GM18867 (cell line): ENCODE measurements around the gene FAM171A2.
A peak's percentile ranks its signal among the peaks of the same experiment; 100 is the strongest.

Source experiments
- ATAC-seq: cut with Tn5 transposase; IDR thresholded peaks from one replicate; pipeline ENCODE4 v1.9.1; 2021; ENCODE audit warnings: mild to moderate bottlenecking, moderate library complexity; ENCODE audit not compliant: unreplicated experiment

Gene FAM171A2

DNA sequence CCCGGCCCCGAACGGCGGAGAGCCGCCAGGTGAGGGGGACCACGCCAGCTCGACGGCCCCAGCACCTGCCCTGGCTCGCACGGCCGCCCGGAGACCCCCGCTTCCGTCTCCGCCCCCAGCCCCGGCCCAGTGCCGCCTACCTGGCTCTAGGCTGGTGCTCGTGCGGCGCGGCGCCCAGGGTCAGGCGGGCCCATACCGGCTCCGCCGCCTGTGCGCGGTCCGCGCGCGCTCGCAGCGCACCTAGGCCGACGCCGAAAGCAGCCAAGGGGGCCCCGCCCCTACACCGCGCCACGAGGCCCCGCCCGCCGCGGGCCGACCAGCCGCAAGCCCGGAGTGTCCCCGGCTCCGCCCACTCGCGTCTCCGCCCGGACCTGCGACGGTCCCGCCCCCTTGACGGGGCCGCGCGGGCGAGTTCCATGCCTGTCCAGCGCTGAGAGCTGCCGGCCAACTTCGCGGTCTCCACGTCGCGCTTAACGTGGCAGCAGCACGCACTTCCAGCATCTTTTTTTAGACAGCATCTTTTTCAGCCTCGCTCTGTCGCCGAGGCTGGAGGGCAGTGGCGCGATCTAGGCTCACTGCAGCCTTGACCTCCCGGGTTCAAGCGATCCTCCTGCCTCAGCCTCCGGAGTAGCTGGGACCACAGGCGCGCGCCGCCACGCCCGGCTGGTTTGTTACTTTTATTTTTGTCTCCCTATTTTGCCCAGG lies 38.9 kb downstream of the FAM171A2 start, which contains the start of gene SLC25A39:
TSS of gene SLC25A39 (minus strand) at position 253 of the 705 bp plus-strand sequence. CDS start 1,261 bp downstream, outside the sequence.
- peak; percentile 71 for ATAC-seq

DNA sequence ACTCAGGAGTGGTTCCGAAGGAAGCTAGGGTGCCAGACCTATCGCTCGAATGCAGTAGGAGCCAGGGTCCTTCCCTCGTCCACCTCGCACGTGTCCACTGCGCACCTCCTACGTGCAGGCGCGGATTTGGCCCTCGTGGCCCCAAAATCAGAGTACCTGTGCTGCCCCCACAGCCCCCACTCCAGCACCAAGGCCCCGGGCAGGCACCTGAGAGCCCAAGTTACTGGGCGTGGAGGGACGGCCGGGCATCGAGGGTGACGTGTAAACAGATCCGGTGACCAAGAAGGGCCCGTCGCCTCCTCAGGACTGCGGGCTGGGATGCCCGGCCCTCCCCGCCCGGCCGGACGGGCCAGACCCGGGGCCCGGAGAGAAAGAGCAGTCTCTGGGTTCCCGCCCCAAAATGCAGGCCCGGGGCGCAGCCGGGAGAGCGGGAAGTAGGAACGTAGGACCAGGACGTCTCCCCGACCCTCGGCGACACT lies 39.5 kb downstream of the FAM171A2 start:
- ATAC-seq: no peak

DNA sequence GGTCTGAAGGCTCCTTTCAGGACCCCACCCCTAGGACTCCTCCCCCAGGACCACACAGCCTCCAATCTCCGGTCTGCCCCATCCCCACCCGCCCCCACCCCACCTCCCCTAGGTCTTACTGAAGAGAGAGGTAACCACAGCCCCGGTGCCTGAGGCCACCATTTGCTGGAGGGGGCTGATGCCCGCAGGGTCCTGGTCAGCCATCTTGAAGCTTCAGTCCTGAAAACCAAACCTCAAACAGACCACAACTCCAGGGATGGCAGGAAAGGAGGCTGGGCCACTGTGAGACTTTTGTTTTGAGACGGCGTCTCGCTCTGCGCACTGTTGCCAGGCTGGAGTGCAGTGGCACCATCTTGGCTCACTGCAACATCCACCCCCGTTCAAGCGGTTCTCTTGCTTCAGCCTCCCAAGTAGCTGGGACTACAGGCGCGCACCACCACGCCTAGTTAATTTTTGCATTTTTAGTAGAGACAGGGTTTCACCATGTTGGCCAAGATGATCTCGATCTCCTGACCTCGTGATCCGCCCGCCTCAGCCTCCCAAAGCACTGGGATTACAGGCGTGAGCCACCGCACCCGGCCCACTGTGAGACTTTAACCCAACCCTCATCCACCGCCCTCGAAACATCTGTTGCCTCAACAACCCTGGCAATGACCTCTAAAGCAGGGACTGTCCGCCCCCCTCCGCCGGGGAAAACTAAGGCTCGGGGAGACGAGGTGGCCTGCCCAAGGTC lies 40.1 kb downstream of the FAM171A2 start:
- ATAC-seq: no peak

DNA sequence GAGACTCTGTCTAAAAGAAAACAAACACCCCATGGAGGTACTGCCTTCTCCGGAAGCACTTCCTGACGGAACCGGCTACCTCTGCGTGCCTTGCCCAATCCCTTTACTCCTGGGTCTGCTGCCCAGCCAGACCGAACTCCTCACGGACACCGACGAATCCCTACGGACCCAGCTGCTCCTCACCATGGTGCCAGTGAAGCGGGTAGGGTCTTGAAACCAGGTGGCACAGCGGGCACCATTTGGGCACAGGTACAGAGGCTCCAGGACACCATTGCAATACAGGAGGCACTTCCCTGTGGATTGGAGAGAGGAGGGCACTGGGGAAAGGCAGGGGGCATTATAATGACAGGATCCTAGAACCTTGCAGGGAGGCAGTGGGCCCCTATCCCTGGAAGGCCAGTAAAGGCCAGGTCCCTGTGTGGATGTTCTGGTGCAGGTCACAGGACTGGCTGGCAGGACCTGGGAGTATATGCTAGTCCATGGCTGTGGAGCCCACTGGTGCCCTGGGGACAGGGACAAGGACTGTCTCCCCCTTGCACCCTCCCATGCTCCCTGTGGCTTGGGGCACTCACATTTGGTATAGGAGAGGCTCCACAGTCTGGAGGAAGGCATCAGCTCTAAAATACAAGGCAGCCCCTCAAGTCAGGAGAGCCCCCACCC lies 41.3 kb downstream of the FAM171A2 start:
- no peak for ATAC-seq

DNA sequence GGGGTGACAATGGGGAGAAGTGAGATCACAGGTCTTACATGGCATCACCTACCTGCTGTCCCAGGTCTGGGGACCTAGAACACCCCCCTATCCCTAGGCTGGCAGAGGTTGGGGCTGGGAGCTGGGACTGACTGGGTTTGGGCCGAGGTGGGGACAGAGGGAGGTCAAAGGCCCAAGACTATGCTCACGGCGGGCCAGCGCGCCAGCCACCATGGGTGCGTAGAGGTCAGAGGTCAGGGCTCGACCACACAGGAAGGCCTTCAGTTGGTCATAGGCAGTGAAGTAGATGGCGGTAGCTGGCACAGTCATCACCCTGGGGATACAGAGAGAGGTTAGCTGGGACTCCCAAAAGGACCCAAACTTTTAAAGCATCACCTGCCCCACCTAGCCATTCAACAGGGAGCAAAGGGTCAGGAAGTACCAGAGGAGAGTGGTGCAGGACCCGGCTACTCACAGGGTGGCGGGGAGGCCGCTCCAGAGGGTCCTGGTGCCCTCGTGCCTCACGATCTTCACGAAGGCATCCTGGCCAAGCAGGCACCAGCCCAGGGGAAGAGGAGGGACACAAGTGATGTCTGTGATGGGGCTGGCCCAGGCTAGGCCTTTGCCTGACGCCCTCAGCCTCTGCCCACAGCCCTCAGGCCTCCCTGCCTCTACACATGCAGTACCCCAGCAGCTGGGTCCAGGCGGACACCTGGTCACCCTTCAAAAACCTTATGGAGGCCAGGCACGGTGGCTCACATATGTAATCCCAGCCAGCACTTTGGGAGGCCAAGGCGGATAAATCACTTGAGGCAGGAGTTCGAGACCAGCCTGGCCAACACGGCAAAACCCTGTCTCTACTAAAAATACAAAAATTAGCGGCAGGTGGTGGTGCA lies 42.2 kb downstream of the FAM171A2 start:
- no peak for ATAC-seq

DNA sequence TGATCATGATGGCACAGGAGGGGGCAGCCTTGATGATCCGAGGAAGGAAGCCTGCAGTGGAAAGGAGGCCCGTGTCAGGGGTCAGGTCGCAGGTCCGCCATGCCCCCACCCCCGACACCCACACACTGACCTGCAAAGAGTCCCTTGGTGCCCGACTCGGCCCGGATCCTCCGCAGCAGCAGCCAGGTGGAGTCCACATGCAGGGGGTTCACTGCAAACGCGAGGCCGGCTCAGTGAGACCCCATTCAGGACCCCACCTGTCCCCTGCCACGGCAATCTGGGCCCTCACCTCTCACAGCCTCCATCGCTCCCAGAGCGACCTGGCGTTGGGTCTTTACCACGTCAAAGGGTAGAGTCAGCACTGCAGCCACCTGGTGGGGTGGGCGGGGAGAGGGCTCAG lies 43.6 kb downstream of the FAM171A2 start:
- ATAC-seq: no peak

DNA sequence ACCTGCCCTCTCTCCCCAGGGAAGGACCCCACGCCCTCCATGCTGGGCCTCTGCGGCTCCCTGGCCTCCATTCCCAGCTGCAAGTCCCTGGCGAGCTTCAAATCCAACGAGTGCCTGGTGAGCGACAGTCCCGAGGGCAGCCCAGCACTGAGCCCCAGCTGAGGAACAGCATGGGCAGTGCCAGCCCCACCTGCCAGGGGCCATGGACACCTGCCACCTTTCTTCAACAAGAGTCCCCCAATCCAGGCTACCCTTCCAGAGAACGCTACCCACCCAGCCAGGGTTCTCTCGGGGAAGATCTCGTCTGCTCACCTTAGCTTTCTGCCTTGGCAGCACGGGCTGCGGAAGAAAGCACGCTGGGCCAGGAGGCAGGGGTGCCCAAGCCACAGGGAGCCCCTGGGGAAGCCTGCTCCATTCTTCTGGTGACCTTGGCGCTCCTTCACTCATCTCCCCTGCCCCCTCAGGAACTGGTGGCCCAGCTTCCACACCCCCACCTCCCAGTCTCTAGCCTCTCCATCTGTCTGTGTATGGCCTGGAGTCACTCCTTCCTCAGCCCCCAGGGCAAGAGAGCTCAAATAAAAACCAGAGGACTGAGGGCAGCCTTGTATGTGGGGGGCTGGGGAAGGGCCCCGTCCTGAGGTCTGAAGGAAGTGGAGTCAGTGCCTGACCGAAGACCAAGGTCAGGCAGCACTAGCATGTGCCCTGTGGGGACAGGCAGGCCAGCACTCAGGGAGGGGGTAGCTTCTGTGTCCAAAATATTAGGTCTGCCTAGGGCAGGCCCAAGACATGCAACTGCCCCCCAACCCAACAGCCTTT lies 45.4 kb downstream of the FAM171A2 start:
- no peak for ATAC-seq

DNA sequence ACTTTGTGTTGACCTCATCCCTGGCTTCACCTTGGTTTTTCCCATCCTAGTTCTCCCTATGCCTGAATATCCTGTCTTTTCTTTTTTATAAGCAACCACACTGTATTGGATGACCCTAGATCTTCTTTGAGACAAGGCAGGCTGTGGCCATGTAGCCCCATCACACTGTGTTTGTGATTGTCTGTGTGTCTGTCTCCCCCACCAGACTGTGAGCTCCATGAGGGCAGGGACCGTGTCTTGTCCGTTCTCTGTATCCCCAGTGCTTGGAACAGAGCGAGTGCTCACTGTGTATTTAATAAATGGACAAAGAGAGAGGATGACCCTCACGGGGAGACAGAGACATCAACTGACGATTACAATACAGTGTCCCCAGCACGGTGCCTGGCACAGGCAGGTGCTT lies 46.1 kb downstream of the FAM171A2 start:
- no peak for ATAC-seq

DNA sequence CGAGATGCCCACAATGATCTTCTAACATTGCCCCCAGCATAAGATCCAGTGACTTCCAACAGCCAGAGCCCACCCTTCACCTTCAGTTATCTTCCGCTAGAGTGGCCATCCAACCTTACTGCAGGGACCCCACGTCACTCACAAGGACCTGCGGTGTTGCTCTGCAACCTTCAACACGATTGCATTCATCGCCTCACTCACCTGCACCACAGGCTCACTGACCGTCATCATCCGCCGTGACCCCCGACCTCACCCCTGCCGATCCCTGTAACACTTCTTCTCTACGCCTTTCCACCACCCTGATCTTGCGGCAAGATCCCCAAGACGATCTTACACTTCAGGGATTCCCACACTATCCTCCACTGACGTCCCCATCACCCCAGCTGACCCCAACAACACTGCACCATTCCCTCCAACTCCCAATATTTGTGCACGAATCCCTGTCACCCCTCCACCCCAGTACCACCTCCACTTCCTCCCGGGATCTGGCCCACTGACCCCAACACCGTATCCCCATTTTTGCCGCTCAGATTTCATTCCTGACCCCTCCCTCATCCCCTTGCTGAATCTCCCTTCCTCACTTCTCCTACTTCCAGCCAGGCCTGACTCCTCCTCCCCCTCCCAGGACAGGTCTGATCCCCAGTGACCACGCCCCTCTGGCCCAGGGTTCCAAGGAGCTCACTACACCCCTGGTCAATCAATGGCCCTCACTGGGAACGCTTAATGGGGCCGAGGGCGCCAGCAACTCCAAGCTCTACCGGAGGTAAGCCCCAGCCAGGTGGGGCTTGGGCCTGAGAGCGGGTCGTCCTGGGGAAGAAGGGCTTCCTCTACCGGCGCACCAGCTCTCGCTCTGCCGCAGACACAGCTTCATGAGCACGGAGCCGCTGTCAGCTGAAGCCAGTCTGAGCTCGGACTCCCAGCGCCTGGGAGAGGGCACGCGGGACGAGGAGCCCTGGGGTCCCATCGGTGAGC lies 47.6 kb downstream of the FAM171A2 start:
- no peak for ATAC-seq

DNA sequence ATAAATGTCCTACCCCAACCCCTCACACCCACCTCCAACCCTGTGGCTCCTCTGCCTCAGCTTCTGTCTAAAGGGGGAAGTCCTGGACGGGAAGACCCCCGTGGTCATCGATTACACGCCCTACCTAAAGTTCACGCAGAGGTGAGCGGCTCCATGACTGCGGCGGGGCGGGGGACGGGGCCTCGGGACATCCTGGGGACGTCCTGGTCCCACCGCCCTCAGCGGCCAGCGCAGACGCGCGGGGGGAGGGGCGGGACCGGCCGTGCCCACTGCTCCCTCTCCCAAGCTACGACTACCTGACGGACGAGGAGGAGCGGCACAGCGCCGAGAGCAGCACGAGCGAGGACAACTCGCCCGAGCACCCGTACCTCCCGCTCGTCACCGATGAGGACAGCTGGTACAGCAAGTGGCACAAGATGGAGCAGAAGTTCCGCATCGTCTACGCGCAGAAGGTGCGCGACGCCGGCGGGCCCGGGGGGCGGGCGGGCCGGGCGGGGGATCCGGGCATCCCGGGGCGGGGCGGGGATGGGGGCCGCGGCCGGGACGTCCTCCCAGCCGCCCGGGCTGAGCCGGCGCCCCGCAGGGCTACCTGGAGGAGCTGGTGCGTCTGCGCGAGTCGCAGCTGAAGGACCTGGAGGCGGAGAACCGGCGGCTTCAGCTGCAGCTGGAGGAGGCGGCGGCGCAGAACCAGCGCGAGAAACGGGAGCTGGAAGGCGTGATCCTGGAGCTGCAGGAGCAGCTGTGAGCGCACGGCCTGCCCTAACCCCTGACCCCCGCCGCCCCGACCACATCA lies 48.6 kb downstream of the FAM171A2 start:
- ATAC-seq: no peak

DNA sequence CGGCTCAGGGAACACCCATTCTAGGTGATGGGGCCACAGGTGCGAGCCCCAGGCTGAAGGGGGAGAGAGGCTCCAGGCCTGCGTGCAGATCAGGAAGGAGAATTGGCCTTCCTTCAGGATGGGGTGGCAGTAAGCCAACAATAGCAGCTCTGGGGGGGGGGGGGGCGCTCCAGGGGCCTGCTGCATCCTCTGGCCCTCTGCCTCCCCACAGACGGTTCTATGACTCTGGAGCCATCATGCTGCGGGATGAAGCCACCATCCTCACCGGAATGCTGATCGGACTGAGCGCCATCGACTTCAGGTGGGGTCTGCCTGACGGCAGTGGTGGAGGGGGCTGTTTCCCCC lies 49.2 kb downstream of the FAM171A2 start:
- ATAC-seq: no peak

DNA sequence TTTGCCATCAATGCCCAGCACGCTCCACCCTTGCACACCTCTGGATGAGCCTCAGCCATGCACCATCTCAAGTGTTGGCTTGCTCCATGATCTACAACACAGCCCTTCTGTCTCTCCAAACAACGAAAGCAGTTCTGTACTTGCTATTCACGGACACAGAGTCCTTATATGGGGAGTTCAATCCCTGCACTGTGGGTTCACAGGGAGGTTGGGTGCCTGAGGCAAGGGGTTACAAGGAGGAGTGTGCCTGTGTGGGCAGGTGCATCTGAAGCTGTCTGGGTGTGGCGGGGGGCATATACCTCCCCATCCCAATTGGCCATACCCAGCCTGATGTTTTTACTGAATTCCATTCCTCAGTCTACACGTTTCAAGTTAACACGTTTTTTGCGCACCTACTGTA lies 49.6 kb downstream of the FAM171A2 start:
- no peak for ATAC-seq

DNA sequence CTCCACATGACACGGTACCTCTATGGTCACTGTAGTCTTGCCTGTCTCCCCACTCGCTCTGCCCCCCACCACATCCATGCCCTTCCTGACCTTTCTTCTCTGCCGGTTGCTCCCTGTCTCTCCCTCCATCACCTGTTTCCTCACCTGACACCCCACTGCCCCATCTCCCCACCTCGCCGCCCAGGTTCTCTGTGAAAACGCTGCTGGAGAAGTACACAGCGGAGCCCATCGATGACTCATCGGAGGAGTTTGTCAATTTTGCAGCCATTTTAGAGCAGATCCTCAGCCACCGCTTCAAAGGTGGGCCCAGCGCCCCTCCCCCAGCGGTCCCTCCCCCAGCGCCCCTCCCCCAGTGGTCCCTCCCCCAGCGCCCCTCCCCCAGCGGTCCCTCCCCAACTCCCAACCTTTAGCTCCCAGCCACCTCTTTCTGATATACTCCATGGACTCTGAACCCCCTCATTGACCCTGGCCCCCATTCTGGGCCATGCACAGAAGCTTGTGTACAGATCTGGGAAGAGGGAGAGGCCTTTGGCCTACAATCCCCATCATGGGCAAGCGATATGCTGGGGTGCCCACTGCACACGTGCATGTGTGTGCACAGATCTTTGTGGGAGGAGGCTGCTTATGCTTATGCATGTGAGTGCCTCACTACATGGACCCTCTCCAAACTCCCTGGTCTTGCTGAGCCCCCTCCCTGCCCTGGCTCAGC lies 51.1 kb downstream of the FAM171A2 start:
- no peak for ATAC-seq

DNA sequence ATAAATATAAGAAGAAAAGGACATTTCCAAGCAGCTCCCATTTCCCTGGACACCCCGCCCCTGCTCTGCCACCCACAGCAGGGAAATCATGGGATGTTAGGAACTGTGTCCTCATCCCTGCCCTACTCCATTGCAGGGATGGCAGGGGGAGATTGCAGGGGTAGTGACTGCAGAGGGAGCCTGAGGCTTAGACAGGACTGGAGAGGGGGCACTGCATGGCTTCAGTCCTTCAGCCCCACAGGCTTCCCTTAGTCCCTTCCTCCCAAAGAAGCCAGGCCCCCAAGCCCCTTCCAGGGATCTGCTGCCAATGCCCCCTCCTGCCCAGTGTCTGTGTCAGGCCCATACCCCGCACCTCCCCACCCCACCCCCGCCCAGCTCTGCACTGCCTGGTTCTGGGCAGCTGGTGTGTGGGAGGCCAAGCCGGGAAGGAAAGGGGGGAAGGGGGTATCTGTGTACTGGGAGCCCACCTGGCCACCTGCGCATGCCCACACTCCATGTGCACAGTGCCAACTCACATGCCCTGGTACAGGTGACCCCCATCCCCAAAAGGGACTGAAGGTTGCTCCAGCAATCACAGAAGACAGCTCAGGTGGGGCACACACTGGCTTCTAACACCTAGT lies 52.0 kb downstream of the FAM171A2 start:
- no peak for ATAC-seq

DNA sequence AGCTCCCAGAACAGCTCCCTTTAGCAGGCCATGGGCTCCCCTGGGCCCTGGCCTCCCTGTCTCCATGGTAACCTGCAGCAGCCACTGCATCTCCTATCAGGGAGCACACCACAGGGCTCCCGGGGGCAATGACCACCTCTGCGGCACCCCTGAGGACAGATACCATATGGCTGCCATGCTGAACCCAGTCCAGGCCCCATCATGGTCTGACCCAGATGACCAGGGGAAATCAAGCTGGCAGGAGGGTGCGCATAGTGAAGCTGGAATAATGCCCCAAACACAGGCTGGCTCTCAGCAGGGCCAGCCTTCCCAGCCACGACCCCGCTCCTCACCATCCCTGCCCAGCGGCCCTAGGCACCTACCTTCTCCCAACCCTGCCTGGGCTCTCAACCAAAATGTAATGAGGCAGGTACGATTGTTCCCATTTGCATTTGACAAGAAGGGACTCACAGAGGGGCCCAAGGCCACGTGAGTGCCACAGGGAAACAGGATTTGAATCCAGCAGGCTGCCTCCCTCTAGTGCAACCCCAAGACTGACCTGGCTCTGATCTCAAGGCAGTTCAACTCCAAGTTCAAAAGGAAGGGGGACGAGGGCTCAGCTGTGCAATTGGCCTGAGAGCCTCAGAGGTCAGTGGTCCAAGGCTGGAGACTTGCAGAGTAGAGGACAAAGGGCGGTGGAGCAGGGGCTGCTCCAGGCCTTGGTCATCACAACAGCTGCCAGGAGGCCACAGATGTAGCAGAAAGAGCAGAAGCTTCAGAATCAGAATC lies 52.9 kb downstream of the FAM171A2 start:
- no peak for ATAC-seq

DNA sequence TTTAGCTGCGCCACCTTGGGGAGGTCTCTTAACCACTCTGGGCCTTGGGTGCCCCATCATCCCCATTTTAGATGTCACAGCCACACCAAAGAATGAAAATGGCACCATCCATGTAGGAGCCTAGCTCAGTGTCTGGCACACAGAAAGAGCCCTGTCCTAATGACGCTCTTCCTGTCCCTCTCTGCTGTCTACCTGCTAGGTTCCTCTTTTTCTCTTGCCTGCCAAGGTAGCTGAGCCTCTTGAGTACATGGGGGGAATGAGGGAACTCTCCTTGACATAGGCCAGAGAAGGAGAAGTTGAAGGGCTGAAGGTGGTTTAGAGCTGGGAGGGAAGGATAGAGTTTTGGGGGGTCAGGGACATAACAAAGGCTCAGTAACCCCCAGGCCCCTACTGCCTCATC lies 53.5 kb downstream of the FAM171A2 start:
- no peak for ATAC-seq
